Measurements from ENCODE around the gene GIT2.

DNA sequence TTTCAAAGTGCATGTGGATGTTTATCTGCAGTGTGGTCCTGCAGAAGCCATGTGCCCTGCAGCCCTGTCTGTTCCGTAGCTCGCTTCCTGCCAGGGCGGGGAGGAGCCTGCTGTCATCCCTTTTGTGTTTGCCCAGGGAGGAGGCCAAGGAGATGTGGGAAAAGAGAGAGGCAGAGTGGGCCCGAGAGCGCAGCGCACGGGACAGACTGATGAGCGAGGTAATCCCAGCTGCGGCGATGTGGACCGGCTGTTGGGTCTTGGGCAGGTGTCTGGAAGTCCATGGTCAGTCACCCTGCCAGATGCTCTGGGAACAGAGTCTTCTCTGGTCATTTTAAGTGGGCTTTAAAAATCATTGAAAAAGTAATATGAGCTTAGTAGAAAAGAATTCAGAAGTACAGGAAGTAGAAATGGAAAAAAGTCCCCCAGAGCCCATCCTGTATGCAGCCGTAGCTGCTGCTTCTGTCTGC lies 83.3 kb downstream of the GIT2 start:
- TF ChIP-seq EZH2 (IDR thresholded peaks at IDR 0.05; ENCODE audit: low read depth, low read length, severe bottlenecking) (no peak), RXRA (IDR thresholded peaks at IDR 0.05; ENCODE audit: insufficient read depth, low read depth, low read length) (no peak), GTF2F1 (IDR thresholded peaks at IDR 0.05; ENCODE audit: borderline replicate concordance, low read depth, low read length) (no peak), RFX5 (IDR thresholded peaks at IDR 0.05; ENCODE audit: borderline replicate concordance, low read depth, low read length) (no peak)
- TF ChIP-seq, protein P1, sequence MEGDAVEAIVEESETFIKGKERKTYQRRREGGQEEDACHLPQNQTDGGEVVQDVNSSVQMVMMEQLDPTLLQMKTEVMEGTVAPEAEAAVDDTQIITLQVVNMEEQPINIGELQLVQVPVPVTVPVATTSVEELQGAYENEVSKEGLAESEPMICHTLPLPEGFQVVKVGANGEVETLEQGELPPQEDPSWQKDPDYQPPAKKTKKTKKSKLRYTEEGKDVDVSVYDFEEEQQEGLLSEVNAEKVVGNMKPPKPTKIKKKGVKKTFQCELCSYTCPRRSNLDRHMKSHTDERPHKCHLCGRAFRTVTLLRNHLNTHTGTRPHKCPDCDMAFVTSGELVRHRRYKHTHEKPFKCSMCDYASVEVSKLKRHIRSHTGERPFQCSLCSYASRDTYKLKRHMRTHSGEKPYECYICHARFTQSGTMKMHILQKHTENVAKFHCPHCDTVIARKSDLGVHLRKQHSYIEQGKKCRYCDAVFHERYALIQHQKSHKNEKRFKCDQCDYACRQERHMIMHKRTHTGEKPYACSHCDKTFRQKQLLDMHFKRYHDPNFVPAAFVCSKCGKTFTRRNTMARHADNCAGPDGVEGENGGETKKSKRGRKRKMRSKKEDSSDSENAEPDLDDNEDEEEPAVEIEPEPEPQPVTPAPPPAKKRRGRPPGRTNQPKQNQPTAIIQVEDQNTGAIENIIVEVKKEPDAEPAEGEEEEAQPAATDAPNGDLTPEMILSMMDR (IDR thresholded peaks at IDR 0.05; ENCODE audit: control extremely low read depth in 1 of 3, insufficient read depth in 1 of 3, low read depth in 1 of 3, low read length in 3 of 3): no peak
- TF ChIP-seq, protein P2, sequence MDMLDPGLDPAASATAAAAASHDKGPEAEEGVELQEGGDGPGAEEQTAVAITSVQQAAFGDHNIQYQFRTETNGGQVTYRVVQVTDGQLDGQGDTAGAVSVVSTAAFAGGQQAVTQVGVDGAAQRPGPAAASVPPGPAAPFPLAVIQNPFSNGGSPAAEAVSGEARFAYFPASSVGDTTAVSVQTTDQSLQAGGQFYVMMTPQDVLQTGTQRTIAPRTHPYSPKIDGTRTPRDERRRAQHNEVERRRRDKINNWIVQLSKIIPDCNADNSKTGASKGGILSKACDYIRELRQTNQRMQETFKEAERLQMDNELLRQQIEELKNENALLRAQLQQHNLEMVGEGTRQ (IDR thresholded peaks at IDR 0.05; ENCODE audit: low read length): no peak
